ENCODE measurements around the gene RPRML. TPM values are rescaled to one million over a fixed set of nuclear protein-coding genes. Genes with fewer than 3 reads are reported as not detected.

RPRML gene
- total RNA-seq, 1 experiment from 2014 or later = 1.3 TPM

- Histone ChIP-seq H4K5ac (ENCODE audit: insufficient read length, low read depth, low read length) (no peak overlapping the region), H3K4me2 (ENCODE audit: insufficient read depth, insufficient read length, low read length) (no peak overlapping the region), H3K9ac (ENCODE audit: extremely low read depth, insufficient read length, low read length) (no peak overlapping the region), H3K23ac (ENCODE audit: insufficient read length, low read depth, low read length) (no peak overlapping the region), H3K27me3 (ENCODE audit: insufficient read depth, low read length) (no peaks in the 10 kb centered on the region), H4K20me1 (ENCODE audit: control insufficient read depth, insufficient read depth, insufficient read length) (no peaks in the 10 kb centered on the region), H3K56ac (ENCODE audit: insufficient read length, low read depth, low read length) (no peak overlapping the region), H3K9me3 (ENCODE audit: control insufficient read depth, low read depth, low read length) (no peaks in the 10 kb centered on the region), H2AK5ac (ENCODE audit: insufficient read length, low read length) (no peak overlapping the region), H4K91ac (ENCODE audit: insufficient read length, low read depth, low read length) (no peak overlapping the region), H3K27ac (ENCODE audit: insufficient read length, low read depth, low read length) (no peak overlapping the region), H3K79me2 (ENCODE audit: insufficient read depth, low read length) (no peaks in the 10 kb centered on the region), H3K4ac (ENCODE audit: low read depth, low read length) (no peak overlapping the region), H2BK120ac (ENCODE audit: low read depth, low read length, poor library complexity, severe bottlenecking) (no peak overlapping the region), H3K23me2 (ENCODE audit: insufficient read length, low read depth, low read length, poor library complexity, severe bottlenecking) (no peaks in the 10 kb centered on the region), H3K4me1 (ENCODE audit: insufficient read depth, low read length) (no peaks in the 10 kb centered on the region), H2BK20ac (ENCODE audit: low read depth, low read length, poor library complexity, severe bottlenecking) (no peak overlapping the region), H3T11ph (ENCODE audit: low read length) (no peak overlapping the region), H2BK12ac (ENCODE audit: insufficient read length, low read depth, low read length) (no peak overlapping the region), H2BK15ac (ENCODE audit: low read depth, low read length) (no peak overlapping the region), H3K14ac (ENCODE audit: insufficient read depth, low read length) (no peak overlapping the region), H4K8ac (replicated peaks; ENCODE audit: insufficient read length, low read depth, low read length) (no peak overlapping the region), H2AFZ (ENCODE audit: low read length) (no peak overlapping the region), H3K18ac (ENCODE audit: insufficient read length, low read depth, low read length) (no peak overlapping the region), H2BK5ac (ENCODE audit: insufficient read length, low read length) (no peak overlapping the region), H3K79me1 (ENCODE audit: insufficient read depth, low read depth, low read length, poor library complexity, severe bottlenecking) (no peaks in the 10 kb centered on the region)
- Mint-ChIP-seq H3K27ac (peak overlapping the region in 1 of 3 experiments; percentile 32; a peak in 1 of 7 replicates), H3K9me3 (no peaks in the 10 kb centered on the region), H3K27me3 (ENCODE audit: low read depth) (peaks cover 46% of the 10 kb centered on the region), H3K4me1 (no peaks in the 10 kb centered on the region), H3K36me3 (ENCODE audit: insufficient read depth in 1 of 3, low read depth in 3 of 3) (no peaks in the 10 kb centered on the region), H3K4me3 (no peak overlapping the region)
- no CpG with 5 or more reads among the region's 8 CpGs for WGBS (ENCODE audit: extremely low coverage, insufficient read length, low lambda C conversion rate)
- no peak for TF ChIP-seq CTCF (conservative IDR thresholded peaks at IDR 0.05)
- no peak for DNase-seq
Observed at GRCh38 chr17:46968896-46969295, 10.2 kb downstream of the RPRML start.

Data from H9 (cell line).